GM18868 (cell line): ENCODE results near the gene MUC4.
"Not testable (repeated sequence)": the region's sequence is repeated elsewhere in the genome, so short reads cannot be mapped to it uniquely, and the experiment has no call there.

ENCODE experiments used
- ATAC-seq: cut with Tn5 transposase; IDR thresholded peaks from one replicate; pipeline ENCODE4 v1.9.1; 2021; ENCODE audit warnings: mild to moderate bottlenecking, moderate library complexity; ENCODE audit not compliant: unreplicated experiment

The MUC4 gene

GRCh38 chr3:195815169-195815771, 3.5 kb upstream of the MUC4 start:
- no peak for ATAC-seq

- no peak for ATAC-seq
Observed at GRCh38 chr3:195813916-195814640, 2.3 kb upstream of the MUC4 start.

GRCh38 chr3:195812366-195812765, 637 bp upstream of the MUC4 start:
- no peak for ATAC-seq

GRCh38 chr3:195810455-195810845, 1.3 kb downstream of the MUC4 start:
- no peak for ATAC-seq

- ATAC-seq: no peak
Observed at GRCh38 chr3:195809796-195810454, 1.8 kb downstream of the MUC4 start.

- no peak for ATAC-seq
Observed at GRCh38 chr3:195809291-195809785, 2.4 kb downstream of the MUC4 start.

GRCh38 chr3:195808741-195809290, 2.9 kb downstream of the MUC4 start:
- no peak for ATAC-seq

GRCh38 chr3:195807681-195808121, 4.0 kb downstream of the MUC4 start:
- no peak for ATAC-seq

GRCh38 chr3:195806916-195807231, 4.9 kb downstream of the MUC4 start:
- ATAC-seq: no peak

GRCh38 chr3:195806211-195806915, 5.4 kb downstream of the MUC4 start:
- ATAC-seq: no peak

- not testable (repeated sequence) for ATAC-seq
Observed at GRCh38 chr3:195805588-195805987, 6.1 kb downstream of the MUC4 start.

- ATAC-seq: no peak
Observed at GRCh38 chr3:195805181-195805580, 6.5 kb downstream of the MUC4 start.

- ATAC-seq: no peak
Observed at GRCh38 chr3:195803289-195803908, 8.3 kb downstream of the MUC4 start.

GRCh38 chr3:195802795-195803194, 8.9 kb downstream of the MUC4 start:
- ATAC-seq: no peak

- ATAC-seq: no peak
Observed at GRCh38 chr3:195802261-195802701, 9.4 kb downstream of the MUC4 start.

GRCh38 chr3:195801251-195802183, 10.2 kb downstream of the MUC4 start:
- ATAC-seq: no peak

- ATAC-seq: no peak
Observed at GRCh38 chr3:195800240-195800639, 11.5 kb downstream of the MUC4 start.

GRCh38 chr3:195796795-195797194, 14.9 kb downstream of the MUC4 start:
- no peak for ATAC-seq

GRCh38 chr3:195794708-195795107, 17.0 kb downstream of the MUC4 start:
- no peak for ATAC-seq

GRCh38 chr3:195792621-195793020, 19.1 kb downstream of the MUC4 start:
- not testable (repeated sequence) for ATAC-seq
